Fibroblast of skin of left quadriceps (primary cell): Measurements from ENCODE around the gene TULP1.
A peak's percentile ranks its signal among the peaks of the same experiment; 100 is the strongest.
"Not testable (repeated sequence)": the region's sequence is repeated elsewhere in the genome, so short reads cannot be mapped to it uniquely, and the experiment has no call there.

Experiments used
- DNase-seq, 2 experiments: peaks; one replicate each; pipeline ENCODE4 v3.0.0-alpha.2; 2013; ENCODE audit warnings: low read depth in 2 of 2

The TULP1 gene

DNA sequence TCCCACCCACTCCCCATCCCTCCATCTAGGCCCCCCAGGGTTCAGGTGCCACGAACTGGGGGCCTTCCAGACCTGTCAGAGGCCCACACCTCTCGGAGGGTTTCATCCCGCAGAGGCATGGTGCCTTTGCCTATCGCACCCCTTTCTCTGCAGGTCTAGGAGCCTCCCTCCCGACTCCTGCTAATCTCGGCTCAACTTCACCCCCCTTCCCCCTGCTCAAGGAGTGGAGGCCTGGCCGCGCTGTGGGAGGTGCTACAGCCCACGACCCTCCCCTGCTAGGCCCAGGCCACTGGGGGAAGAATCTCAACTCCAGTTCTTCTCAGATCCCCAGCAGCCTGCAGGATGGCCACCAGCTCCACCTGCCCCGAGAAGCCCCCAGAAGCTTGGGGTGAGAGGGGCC, at the start of gene TULP1:
Gene TULP1 (minus strand): TSS at position 157 of the 400 bp plus-strand sequence. CDS start 38 bp downstream, at position 119.
- no peak for DNase-seq

DNA sequence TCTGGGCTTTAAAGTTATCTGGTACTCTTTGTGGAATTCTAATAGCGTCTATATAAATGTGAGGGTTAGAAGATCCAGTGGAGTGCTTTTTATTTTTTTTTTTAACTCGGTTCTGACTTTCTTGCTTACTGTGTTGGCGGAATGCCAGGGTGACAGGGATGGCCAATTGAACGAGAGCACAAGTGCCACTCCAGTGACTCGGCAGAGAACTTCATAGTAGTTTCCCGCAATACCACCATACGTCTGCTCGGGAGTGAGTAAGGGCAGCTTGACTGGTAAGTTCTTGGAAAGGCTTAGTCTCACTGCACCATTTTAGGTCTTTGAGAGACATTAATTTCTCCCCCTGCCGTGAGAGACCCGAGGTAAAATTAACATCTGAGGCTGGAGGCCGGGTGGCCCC, 49.4 kb upstream of the TULP1 start:
- no peak for DNase-seq

DNA sequence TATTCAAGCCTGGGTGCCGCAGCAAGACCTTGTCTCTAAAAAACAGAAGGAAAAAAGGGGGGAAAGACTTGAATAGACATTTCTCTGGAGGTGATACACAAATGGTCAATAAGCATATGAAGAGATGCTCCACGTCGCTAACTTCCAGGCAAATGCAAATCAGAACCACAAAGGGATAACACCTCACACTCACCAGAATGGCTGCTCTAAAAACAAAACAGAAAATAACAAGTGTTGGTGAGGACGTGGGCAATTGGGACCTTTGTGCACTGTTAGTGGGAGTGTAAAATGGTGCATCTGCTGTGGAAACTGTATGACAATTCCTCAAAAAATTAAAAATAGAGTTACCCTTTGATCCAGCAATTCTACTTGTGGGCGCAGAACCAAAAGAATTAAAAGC, 48.4 kb upstream of the TULP1 start:
- no peak for DNase-seq

DNA sequence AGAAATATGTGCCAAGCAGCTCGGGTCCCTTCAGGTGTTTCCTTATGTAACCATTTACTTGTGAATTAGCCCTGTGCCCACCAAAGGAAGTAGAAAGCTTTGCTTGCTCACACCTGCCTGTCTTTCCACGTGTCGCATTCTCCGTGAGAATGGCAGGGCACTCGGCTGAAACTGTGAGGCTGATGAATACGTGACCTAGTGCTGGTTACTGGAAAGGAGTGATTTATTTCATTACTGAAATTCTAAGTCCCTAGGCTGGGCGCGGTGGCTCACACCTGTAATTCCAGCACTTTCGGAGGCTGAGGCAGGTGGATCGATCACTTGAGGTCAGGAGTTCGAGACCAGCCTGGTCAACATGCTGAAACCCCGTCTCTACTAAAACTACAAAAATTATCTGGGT, 45.9 kb upstream of the TULP1 start:
- no peak for DNase-seq

DNA sequence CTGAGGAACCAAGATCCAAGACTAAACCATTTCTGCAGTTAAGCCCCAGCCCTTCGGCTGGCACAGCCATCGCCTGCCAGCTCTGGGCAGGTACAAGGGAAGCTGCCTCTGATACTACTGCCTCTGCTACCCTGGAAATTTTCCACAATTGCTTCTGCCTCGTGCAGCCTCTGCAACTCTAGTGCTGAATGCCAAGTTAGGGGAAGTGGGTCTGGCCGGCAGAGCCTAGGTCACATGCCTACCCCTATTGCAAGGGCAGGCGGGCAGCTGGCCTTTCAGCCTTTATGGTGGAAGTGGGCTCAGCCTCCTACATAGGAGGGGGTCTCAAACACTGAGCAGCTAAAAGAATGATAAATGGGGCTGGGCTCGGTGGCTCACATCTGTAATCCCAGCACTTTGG, 44.5 kb upstream of the TULP1 start:
- no peak for DNase-seq

DNA sequence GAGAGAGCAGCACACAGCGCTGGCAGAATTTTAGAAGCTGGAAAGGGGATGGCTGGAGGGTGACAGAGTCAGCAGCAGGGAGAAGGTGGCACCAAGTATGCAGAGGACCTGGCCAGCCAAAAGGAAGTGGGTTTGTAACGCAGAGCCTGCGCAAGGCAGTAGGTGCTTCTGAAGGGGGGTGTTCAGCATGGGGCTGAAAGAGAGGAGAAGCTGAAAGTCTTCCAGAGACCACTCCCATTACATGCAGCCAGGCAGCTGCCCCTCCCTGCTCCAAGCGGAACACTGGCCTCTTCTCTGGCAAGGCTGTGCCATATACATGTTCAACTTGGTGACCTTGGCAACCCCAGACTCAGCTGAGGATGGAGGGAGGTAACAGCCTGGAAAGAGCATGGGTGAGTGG, 42.1 kb upstream of the TULP1 start:
- no peak for DNase-seq

DNA sequence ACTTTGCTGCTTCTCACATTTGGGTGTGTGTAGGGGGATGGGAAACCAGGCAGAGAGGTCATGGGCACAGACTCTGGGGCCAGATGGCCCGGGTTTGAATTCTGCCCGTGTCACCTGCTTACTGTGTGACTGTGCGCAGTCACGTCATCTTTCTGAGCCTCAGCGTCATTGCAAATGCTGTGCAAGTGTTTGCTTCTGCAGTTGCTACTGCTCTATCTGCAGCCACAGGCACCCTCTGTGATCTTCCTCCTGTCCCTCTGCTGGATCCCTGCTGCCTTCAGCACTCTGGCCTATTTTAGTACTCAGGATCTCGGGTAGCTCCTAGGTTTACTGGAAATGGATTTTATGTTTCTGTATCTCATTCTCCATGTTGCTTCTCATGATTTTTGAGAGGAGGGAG, 40.6 kb upstream of the TULP1 start:
- no peak for DNase-seq

DNA sequence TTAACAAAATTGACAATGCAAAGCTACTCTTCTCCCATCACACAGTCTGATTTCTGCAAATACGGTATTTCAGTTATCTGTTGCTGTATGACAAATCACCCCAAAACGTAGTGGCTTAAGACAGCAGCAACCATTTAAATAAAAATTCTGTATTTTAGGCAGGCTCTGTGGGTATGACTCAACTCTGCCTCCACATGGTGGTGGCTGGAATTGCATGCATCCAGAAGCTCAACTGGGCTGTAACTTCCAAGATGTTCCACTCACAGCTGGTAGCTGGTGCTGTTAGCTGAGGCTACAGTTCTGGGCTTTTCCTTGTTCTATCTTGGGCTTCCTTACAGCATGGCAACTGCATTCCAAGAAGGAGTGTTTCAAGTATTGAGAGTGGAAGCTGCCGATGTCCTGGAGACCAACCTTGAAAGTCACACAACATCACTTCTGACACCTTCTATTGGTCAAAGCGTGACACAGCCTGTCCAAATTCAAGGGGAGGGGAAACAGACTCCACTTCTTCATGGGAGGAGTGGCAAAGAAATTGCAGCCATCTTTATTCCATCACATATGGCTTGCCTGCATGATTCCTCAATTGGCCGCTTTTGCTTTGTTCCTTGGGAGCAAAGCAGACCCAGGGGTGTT, 39.7 kb upstream of the TULP1 start:
- DNase-seq = no peak

DNA sequence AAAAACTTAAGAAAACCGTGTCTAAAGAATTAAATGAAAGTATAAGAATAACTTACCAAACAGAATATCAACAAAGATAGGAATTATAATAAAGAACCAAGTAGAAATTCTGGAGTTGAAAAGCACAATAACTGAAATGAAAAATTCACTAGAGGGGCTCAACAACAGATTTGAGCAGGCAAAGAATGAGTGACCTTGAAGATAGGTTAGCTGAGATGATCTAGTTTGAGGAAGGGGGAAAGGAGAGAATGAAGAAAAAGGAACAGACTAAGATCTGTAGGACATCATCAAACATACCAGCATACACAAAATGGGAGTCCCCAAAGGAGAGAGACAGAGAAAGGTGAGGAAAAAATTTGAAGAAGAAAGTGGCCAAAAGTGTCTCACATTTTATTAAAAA, 37.7 kb upstream of the TULP1 start:
- DNase-seq = no peak

DNA sequence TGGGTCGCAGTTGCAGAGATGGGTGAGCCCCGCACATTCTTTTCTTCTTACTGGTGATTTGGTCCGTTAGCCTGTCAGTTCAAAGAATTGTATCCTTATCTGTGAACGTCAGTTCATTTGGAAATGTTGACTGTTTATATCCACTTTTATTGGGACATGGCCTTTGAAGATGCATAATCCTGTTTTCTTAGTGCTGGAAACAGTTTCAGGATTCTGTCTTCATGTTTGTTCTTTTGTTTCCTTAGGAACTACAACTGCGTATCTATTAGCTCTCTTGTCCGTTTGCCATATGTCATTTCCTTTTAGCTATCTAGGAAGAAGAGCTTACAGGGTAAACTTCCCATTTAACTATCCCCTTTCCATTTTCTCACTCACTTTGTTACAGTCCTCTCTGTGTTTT, 35.0 kb upstream of the TULP1 start:
- no peak for DNase-seq

DNA sequence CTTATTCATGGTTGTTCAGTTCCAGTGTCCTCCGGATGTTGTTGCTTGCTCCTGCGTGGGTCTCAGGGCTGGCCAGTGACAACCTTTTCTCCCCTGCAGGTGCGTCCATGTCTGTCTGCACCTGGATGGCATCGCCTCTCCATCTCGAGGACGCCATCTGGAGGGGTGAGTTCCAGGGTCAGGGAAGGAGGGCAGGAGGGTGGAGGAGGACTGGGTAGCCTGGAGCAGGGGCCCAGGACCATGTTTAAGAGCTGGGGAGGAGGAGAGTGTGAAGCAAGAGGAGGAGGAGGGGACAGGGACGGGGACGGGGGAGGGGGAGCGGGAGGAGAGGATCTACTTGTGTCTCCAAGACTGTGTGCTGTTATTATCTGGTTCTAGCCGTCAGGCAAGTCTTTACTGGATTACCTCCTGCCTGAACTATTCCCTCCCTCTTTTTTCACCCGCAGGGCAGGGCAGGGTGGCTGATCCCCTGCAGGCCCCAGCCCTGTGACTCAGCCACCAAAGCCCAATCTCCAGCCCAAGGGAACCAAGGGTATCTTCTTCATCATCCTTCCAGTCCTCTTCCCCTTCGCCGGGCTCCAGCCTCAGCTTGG, 32.2 kb upstream of the TULP1 start:
- no peak for DNase-seq

DNA sequence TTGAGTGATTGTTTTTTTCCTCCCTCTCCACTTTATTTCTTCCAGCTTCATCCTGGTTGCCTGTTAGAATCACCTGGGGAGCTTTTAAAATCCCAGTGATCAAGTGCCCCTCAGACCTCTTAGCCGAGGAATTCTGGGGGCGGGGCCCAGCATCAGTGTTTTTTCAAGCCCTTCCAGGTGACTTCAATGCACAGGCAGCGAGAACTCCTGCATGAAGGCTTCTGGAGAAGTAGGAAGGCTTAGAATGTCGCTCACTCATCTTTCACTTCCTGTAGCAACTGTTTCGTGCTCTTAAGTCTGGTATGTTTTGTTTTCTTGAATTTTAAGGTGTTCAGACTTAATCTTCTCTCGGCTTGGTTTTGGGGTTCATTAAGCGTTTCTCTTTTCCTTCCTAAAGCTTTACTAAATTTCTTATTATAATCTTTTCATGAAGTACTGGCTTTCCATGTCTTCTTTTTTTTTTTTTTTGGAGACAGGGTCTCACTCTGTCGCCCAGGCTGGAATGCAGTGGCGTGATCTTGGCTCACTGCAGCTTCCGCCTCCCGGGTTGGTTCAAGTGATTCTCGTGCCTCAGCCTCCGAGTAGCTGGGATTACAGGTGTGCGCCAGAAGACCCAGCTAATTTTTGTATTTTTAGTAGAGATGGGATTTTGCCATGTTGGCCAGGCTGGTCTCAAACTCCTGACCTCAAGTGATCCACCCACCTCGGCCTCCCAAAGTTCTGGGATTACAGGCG, 30.9 kb upstream of the TULP1 start:
- no peak for DNase-seq

DNA sequence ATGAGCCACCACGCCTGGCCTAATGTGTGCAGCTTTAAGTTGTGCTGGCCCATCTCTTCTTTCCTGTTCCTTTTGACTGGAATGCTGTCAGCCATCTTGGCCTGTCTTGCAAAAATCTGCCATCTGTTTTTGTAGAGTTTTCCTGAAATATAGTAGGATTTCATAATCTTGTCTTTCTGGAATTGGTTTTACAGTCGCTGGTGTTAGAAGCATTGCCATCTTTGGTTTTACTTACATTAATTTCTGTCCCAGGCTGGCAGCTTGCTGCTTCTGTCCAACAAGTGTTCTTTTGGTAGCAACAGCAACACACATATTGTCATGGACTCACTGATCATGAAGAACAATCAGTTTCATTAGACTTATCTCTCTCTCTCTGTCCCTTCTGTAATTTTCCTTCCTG, 29.1 kb upstream of the TULP1 start:
- no peak for DNase-seq

DNA sequence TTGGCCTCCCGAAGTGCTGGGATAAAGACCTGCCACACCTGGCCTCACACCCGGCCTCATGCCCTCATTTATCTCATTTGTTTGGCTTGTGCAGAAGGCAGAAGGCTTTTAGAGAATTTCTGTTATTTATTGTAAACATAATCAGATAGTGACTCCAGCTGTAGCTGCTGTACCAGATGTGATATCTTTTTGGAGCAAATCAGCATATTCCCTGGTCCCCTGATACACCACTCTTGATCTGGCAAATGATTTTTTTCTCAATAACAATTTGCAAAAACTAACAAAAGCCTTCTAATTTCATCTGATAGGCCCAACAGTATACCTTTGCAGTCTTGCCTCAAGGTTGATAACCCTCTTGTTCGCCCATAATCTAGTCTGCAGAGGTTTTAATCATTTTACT, 26.5 kb upstream of the TULP1 start:
- no peak for DNase-seq

DNA sequence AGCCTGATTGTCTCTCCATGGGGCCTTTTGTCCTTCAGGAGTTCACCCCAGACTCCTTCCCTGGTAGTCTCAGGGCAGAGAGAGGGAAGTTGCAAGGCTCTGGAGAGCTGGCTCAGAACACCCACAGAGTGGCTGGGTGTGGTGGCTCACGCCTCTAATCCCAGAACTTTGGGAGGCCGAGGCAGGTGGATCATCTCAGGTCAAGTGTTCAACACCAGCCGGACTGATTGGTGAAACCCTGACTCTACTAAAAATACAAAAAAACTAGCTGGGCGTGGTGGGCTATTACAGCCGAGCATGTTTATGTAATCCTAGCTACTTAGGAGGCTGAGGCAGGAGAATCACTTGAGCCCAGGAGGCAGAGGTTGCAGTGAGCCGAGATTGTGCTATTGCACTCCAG, 23.2 kb upstream of the TULP1 start:
- DNase-seq = not testable (repeated sequence)

DNA sequence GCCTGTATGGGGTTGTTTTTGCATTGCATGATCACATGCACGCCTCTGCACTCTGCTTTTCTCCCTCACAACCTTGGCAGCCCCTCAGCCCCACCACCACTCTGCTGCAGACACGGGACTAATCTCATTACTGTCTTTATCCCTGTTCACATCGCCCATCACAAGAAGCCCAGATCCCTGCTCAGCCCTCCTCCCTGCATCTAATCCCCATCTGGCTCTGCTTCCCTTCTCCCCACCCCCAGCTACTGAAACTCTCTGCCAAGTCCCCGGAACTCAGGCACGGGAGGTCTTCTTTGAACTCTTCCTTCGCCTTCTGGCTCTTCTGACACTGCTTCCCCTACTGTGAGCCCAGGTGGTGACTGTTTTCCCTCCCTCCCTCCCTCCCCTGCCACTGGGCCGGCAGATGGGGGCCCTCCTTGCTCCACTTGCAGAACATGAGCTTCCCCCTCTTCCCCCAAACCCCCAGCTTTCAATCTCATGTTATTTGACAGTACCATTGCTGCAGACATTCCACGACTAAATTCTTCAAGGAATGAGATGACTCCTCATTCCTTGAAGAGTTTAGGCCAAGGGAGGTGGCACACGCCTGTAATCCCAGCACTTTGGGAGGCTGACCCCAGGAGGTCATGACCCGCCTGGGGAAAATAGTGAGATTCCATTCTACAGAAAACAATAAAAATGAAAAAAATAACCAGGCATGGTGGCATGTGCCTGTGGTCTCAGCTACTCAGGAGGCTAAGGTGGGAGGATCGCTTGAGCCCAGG, 21.9 kb upstream of the TULP1 start:
- DNase-seq = no peak

DNA sequence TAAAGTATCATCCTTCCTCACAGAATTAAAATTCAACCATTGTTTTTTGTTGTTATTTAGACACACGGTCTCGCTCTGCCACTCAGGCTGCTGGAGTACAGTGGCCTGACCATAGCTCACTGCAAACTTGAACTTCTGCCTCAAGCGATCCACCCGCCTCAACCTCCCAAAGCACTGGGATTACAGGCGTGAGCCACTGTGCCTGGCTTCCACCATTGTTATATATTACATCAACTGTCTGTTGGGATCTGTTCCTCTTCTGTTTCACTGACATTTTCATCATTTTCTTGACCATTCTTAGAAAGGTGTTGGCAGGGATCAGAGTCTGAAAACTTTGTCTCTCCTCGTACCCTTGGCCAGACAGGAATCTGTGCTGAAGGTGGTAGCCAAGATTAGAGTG, 21.3 kb upstream of the TULP1 start:
- DNase-seq = no peak

DNA sequence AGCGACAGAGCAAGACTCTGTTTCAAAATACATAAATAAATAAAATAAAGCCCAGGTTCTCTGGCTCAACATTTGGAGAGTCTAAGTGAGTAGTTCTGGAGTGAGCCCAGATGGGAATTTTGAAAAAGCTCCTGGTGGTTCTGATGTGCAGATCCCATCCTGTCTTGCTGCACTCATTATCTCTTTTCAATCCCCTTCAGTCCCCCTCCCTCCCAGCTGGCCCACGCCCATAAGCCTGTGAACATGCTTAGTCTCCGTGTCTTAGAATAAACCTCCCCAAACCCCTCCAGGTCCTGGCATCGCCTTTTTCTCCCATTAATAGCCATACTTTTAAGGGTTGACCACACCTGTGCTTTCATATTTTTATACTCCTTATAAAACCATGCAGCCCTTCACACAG, 19.4 kb upstream of the TULP1 start:
- no peak for DNase-seq

DNA sequence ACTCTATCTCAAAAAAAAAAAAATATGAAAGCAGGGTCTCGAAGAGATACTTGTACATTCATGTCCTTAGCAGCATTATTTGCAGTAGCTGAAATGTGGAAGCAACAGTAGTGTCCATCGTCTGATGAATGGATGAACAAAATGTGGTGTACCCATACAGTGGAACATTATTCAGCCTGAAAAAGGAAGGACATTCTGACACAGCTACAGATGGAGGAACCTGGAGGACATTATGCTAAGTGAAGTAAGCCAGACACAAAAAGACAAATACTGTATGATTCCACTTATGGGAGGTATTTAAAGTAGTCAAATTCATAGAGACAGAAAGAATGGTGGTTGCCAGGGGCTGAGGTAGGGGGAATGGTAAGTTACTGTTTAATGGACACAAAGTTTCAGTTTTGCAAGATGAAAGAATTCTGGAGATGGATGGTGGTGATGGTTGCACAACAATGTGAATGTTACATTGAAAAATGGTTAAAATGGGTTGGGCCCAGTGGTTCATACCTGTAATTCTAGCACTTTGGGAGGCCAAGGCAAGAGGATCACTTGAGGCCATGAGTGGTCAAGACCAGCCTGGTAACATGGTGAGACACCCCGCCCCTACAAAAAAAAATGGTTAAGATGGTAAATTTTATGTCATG, 11.8 kb upstream of the TULP1 start:
- DNase-seq = no peak

DNA sequence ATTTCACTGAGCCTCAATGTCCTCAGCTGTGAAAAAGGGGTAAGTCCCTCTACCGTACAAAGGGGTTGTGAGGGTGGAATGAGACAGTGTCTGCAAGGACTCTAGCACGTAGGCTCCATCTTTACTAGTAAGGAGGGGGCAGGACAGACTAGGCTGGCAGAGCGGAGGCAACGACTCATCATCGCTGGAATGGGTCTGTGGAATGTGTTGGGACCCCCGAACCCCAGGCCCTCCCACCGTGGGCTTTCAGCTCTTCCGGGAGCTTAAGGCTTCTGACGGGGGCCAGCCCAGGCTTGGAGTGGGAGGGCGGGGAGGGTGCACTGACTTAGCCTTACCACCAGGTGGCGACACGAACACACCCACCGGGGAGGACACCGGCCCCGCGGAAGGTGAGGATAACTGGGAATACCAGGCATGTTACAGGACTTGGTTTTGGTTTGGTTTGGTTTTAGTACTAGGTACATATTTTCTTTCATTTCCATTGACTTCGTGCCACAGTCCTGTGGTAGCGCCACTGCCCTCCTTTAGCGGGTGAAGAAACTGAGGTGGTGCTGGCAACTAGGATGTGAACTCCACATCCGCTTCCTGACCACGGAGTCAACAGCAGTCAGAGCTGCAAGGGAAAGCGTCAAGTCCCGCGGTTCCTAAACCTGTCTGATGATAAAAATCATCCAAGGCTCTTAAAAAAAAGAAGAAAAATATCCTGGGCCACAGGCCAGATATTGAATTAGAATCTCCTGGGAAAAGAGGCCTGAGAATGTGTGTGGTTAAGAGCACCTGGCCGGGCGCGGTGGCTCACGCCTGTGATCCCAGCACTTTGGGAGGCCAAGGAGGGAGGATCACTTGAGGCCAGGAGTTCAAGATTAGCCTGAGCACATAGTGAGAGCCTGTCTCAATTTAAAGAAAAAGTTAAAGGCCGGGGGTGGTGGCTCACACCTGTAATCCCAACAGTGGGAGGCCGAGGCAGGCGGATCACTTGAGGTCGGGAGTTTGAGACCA, 10.3 kb upstream of the TULP1 start:
- DNase-seq = peak; percentile 24 to 27

DNA sequence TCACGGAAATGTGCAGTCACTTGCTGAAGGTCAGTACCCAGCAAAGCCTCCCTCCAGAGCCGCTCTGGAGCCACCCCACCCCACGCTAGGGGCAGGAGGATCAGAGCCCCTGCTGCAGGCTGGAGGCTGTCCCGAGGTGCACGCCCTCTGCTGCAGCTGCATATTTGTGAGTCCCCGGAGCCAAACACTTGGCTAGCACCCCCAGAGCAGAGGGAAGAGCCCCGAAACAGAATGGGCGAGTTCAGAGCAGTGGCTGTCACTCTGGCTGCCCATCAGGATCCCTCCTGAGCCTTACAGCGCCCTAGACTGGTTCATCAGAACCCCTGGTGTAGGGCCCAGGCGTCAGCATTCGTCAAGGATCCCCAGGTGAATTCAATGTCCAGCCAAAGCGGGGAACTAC, 9.5 kb upstream of the TULP1 start:
- DNase-seq = no peak
